ENCODE measurements around the gene SPATA6L. TPM values are rescaled to one million over a fixed set of nuclear protein-coding genes. Genes with fewer than 3 reads are reported as not detected.

The SPATA6L gene
- total and polyA plus RNA-seq, 2 of the 4 experiments (the other 2 are of a cell fraction): 0.18 to 0.84 TPM

- Histone ChIP-seq H4K5ac (ENCODE audit: low read depth, low read length) (peak overlapping the region; percentile 78), H4K91ac (ENCODE audit: insufficient read depth, low read depth, low read length) (peak overlapping the region; percentile 82), H2BK15ac (ENCODE audit: low read depth, low read length) (peak overlapping the region; percentile 56; the same call in 1 of the 3 replicates), H3K23ac (ENCODE audit: low read depth, low read length) (peak overlapping the region; percentile 85), H3K9ac (ENCODE audit: low read depth, low read length) (no peak overlapping the region), H3K9me3 (ENCODE audit: control insufficient read depth, insufficient read depth, low read length) (no peaks in the 10 kb centered on the region), H3K36me3 (ENCODE audit: control insufficient read depth, insufficient read depth, low read length) (no peaks in the 10 kb centered on the region), H3K4me1 (ENCODE audit: control insufficient read depth, insufficient read depth, low read length) (peaks cover 9% of the 10 kb centered on the region), H4K8ac (ENCODE audit: low read depth in 2 of 2, low read length in 2 of 2) (peak overlapping the region; percentile 78 to 80), H2BK120ac (ENCODE audit: low read depth, low read length) (peak overlapping the region; percentile 76), H3K4ac (ENCODE audit: low read depth, low read length) (peak overlapping the region; percentile 85), H3K27ac (ENCODE audit: insufficient read depth, low read length) (peak overlapping the region; percentile 85), H2AK9ac (replicated peaks; ENCODE audit: low read depth, low read length, poor library complexity) (peak overlapping the region; percentile 98), H3K9me1 (ENCODE audit: insufficient read depth, low read length) (peaks cover 8% of the 10 kb centered on the region), H4K20me1 (ENCODE audit: insufficient read depth, low read length) (no peaks in the 10 kb centered on the region), H3K14ac (replicated peaks; ENCODE audit: low read depth, low read length) (peak overlapping the region; percentile 70), H2BK5ac (ENCODE audit: low read depth, low read length, poor library complexity, severe bottlenecking) (peak overlapping the region; percentile 34), H3K18ac (ENCODE audit: low read depth, low read length) (peak overlapping the region; percentile 73), H2AK5ac (ENCODE audit: low read depth, low read length) (peak overlapping the region; percentile 77), H3K4me3 (ENCODE audit: insufficient read depth, low read depth, low read length) (peak overlapping the region; percentile 91), H2BK20ac (ENCODE audit: low read depth, low read length) (peak overlapping the region; percentile 85), H2AFZ (replicated peaks; ENCODE audit: low read length, poor library complexity) (peak overlapping the region; percentile 96), H3K4me2 (ENCODE audit: low read depth, low read length) (peak overlapping the region; percentile 96), H3K27me3 (ENCODE audit: control insufficient read depth, insufficient read depth, low read length) (no peaks in the 10 kb centered on the region), H3K79me1 (ENCODE audit: low read depth in 1 of 2, low read length in 2 of 2) (peaks cover 9 to 14% of the 10 kb centered on the region in 2 experiments; a peak in 3 of 4 replicates), H3K56ac (ENCODE audit: extremely low read depth, insufficient read depth, low read length) (no peak overlapping the region)
- ATAC-seq (ENCODE audit: low read depth) (peak; percentile 6), DNase-seq (peak; percentile 47)
- CTCF ChIA-PET: interaction anchor here (0.6 to 0.7 kb wide), 2 partner anchors 12 to 203 kb away, joined by 3 read pairs; no protein-coding TSS in a partner anchor
- 67% methylated on average over 4 of the region's 13 CpGs; no CpG with 5 or more reads in 1 of the 2 experiments for WGBS, 2 experiments (ENCODE audit: extremely low coverage in 2 of 2, insufficient read length in 1 of 2)
- POLR2A ChIA-PET (ENCODE audit: unreplicated experiment): no interaction called here
- intact Hi-C loops (cut with micrococcal nuclease) (loop anchor here (10.0 kb wide), 1 partner anchor 348 kb away; no protein-coding TSS in a partner anchor), dilution Hi-C loops (cut with HindIII; ENCODE audit: low sequenced_read_pairs, unreplicated experiment) (no loop called here), in situ Hi-C loops (cut with MboI; ENCODE audit: low sequenced_read_pairs) (no loop called here)
- TF ChIP-seq, protein P1, sequence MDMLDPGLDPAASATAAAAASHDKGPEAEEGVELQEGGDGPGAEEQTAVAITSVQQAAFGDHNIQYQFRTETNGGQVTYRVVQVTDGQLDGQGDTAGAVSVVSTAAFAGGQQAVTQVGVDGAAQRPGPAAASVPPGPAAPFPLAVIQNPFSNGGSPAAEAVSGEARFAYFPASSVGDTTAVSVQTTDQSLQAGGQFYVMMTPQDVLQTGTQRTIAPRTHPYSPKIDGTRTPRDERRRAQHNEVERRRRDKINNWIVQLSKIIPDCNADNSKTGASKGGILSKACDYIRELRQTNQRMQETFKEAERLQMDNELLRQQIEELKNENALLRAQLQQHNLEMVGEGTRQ (IDR thresholded peaks at IDR 0.05; ENCODE audit: low read depth, low read length): no peak
- TF ChIP-seq MAFK (IDR thresholded peaks at IDR 0.05; ENCODE audit: low read depth, low read length) (no peak), BHLHE40 (IDR thresholded peaks at IDR 0.05; ENCODE audit: low read depth, low read length) (no peak), NFE2L2 (IDR thresholded peaks at IDR 0.05; ENCODE audit: low read depth, low read length) (no peak), MXI1 (IDR thresholded peaks at IDR 0.05; ENCODE audit: borderline replicate concordance, low read depth, low read length) (no peak), RFX5 (IDR thresholded peaks at IDR 0.05; ENCODE audit: low read depth, low read length) (no peak), CTCF (conservative IDR thresholded peaks at IDR 0.05; ENCODE audit: low read depth, low read length) (no peak), CHD1 (IDR thresholded peaks at IDR 0.05; ENCODE audit: low read depth, low read length) (no peak), RCOR1 (IDR thresholded peaks at IDR 0.05; ENCODE audit: insufficient replicate concordance, low read length) (no peak), POLR2A (IDR thresholded peaks at IDR 0.05; ENCODE audit: low read depth, low read length) (no peak), CEBPB (IDR thresholded peaks at IDR 0.05; ENCODE audit: low read depth, low read length) (no peak), MAZ (IDR thresholded peaks at IDR 0.05; ENCODE audit: borderline replicate concordance, low read depth, low read length) (no peak)
- TSS peak; percentile 70 for BruUV-seq (replicated peaks)
Measured at GRCh38 chr9:4662989-4663792, 3.1 kb downstream of the SPATA6L start.
